ENCODE results near the gene FLNB. TPM values are rescaled to one million over a fixed set of nuclear protein-coding genes. Genes with fewer than 3 reads are reported as not detected.

Gene FLNB
- polyA plus RNA-seq, 4 donors, result 137 to 335 (median 205) TPM

GRCh38 chr3:58215317-58216025 lies 207.2 kb downstream of the FLNB start:
- no peak for FAIRE-seq
- no peak for DNase-seq
- 67 to 79% (median 78%) methylated on average over 10 of the region's 10 CpGs for WGBS, 3 donors
- no peak overlapping the region for H3K27ac ChIP-seq (ENCODE audit: low read depth in 1 of 3, low read length in 2 of 3)
- H3K36me3 ChIP-seq (ENCODE audit: control insufficient read depth in 3 of 3, insufficient read depth in 2 of 3, low read depth in 1 of 3, low read length in 3 of 3), result no peaks in the 10 kb centered on the region
- peaks cover 0 to 7% (median 2%) of the 10 kb centered on the region in 3 donors for H3K4me1 ChIP-seq (ENCODE audit: control insufficient read depth in 3 of 3, insufficient read depth in 2 of 3, low read depth in 1 of 3, low read length in 2 of 3)
- no peaks in the 10 kb centered on the region for H3K27me3 ChIP-seq (ENCODE audit: control insufficient read depth in 3 of 3, insufficient read depth in 3 of 3, low read length in 3 of 3)
- no peaks in the 10 kb centered on the region for H3K9me3 ChIP-seq (ENCODE audit: control insufficient read depth in 2 of 2, insufficient read depth in 1 of 2, low read depth in 1 of 2, low read length in 1 of 2)
- H3K4me3 ChIP-seq (ENCODE audit: low read depth in 1 of 3, low read length in 3 of 3), result no peak overlapping the region

- DNase-seq (no peak), FAIRE-seq (no peak)
- Histone ChIP-seq H3K27me3 (ENCODE audit: control insufficient read depth in 3 of 3, insufficient read depth in 3 of 3, low read length in 3 of 3) (no peaks in the 10 kb centered on the region), H3K9me3 (ENCODE audit: control insufficient read depth in 2 of 2, insufficient read depth in 1 of 2, low read depth in 1 of 2, low read length in 1 of 2) (no peaks in the 10 kb centered on the region), H3K4me1 (ENCODE audit: control insufficient read depth in 3 of 3, insufficient read depth in 2 of 3, low read depth in 1 of 3, low read length in 2 of 3) (peaks cover 0 to 7% (median 2%) of the 10 kb centered on the region in 3 donors), H3K4me3 (ENCODE audit: low read depth in 1 of 3, low read length in 3 of 3) (no peak overlapping the region), H3K36me3 (ENCODE audit: control insufficient read depth in 3 of 3, insufficient read depth in 2 of 3, low read depth in 1 of 3, low read length in 3 of 3) (no peaks in the 10 kb centered on the region), H3K27ac (ENCODE audit: low read depth in 1 of 3, low read length in 2 of 3) (no peak overlapping the region)
- WGBS, 3 donors, result 69 to 86% (median 74%) methylated on average over 10 of the region's 10 CpGs
Measured at GRCh38 chr3:58216496-58217195, 208.4 kb downstream of the FLNB start.

GRCh38 chr3:58217209-58217811 lies 209.1 kb downstream of the FLNB start:
- H3K4me1 ChIP-seq (ENCODE audit: control insufficient read depth in 3 of 3, insufficient read depth in 2 of 3, low read depth in 1 of 3, low read length in 2 of 3), result peaks cover 0 to 7% (median 2%) of the 10 kb centered on the region in 3 donors
- H3K4me3 ChIP-seq (ENCODE audit: low read depth in 1 of 3, low read length in 3 of 3), result no peak overlapping the region
- H3K36me3 ChIP-seq (ENCODE audit: control insufficient read depth in 3 of 3, insufficient read depth in 2 of 3, low read depth in 1 of 3, low read length in 3 of 3), result no peaks in the 10 kb centered on the region
- H3K27me3 ChIP-seq (ENCODE audit: control insufficient read depth in 3 of 3, insufficient read depth in 3 of 3, low read length in 3 of 3), result no peaks in the 10 kb centered on the region
- WGBS, 3 donors, result 17 to 26% (median 22%) methylated on average over 15 of the region's 15 CpGs
- no peaks in the 10 kb centered on the region for H3K9me3 ChIP-seq (ENCODE audit: control insufficient read depth in 2 of 2, insufficient read depth in 1 of 2, low read depth in 1 of 2, low read length in 1 of 2)
- FAIRE-seq, result no peak
- H3K27ac ChIP-seq (ENCODE audit: low read depth in 1 of 3, low read length in 2 of 3), result peak overlapping the region in 1 of 3 donors; percentile 47
- DNase-seq, result peak; percentile 82 to 85

GRCh38 chr3:58218904-58219303 lies 210.7 kb downstream of the FLNB start:
- Histone ChIP-seq H3K4me1 (ENCODE audit: control insufficient read depth in 3 of 3, insufficient read depth in 2 of 3, low read depth in 1 of 3, low read length in 2 of 3) (peaks cover 0 to 7% (median 2%) of the 10 kb centered on the region in 3 donors), H3K27ac (ENCODE audit: low read depth in 1 of 3, low read length in 2 of 3) (no peak overlapping the region), H3K4me3 (ENCODE audit: low read depth in 1 of 3, low read length in 3 of 3) (no peak overlapping the region), H3K27me3 (ENCODE audit: control insufficient read depth in 3 of 3, insufficient read depth in 3 of 3, low read length in 3 of 3) (no peaks in the 10 kb centered on the region), H3K9me3 (ENCODE audit: control insufficient read depth in 2 of 2, insufficient read depth in 1 of 2, low read depth in 1 of 2, low read length in 1 of 2) (no peaks in the 10 kb centered on the region), H3K36me3 (ENCODE audit: control insufficient read depth in 3 of 3, insufficient read depth in 2 of 3, low read depth in 1 of 3, low read length in 3 of 3) (no peaks in the 10 kb centered on the region)
- DNase-seq (no peak), FAIRE-seq (no peak)
- WGBS, 3 donors, result 83 to 92% (median 86%) methylated on average over 1 of the region's 1 CpG

Other genes starting within 250 kb of the FLNB start
- gene DNASE1L3, start 202.6 kb downstream of the FLNB start, polyA plus RNA-seq, result 10 to 100 TPM in 2 of 4 donors, 1 to 10 TPM in 2; 2.9 to 56.0 (median 10.6) TPM
- 10 to 100 TPM; 12.1 to 42.9 (median 32.3) TPM for gene ABHD6, start 229.4 kb downstream of the FLNB start, polyA plus RNA-seq